GM19467 (cell line): ENCODE data around the gene BBS9.

ENCODE experiments used
- ATAC-seq: cut with Tn5 transposase; IDR thresholded peaks from one replicate; pipeline ENCODE4 v1.9.1; 2021; ENCODE audit warnings: mild to moderate bottlenecking, moderate library complexity; ENCODE audit not compliant: unreplicated experiment

BBS9 gene

GRCh38 chr7:33639552-33640197 is 510.3 kb downstream of the BBS9 start:
- no peak for ATAC-seq

- ATAC-seq, result no peak
These were observed 511.4 kb downstream of the BBS9 start for GRCh38 chr7:33640741-33641140.

GRCh38 chr7:33642312-33642711 is 512.9 kb downstream of the BBS9 start:
- ATAC-seq, result no peak

GRCh38 chr7:33643530-33643929 is 514.2 kb downstream of the BBS9 start:
- no peak for ATAC-seq

GRCh38 chr7:33644489-33644888 is 515.1 kb downstream of the BBS9 start:
- ATAC-seq, result no peak

- ATAC-seq, result no peak
These were observed 515.7 kb downstream of the BBS9 start for GRCh38 chr7:33645104-33645503.

- no peak for ATAC-seq
These were observed 516.8 kb downstream of the BBS9 start for GRCh38 chr7:33646166-33646565.

- no peak for ATAC-seq
These were observed 517.6 kb downstream of the BBS9 start for GRCh38 chr7:33646891-33647391.

- ATAC-seq, result no peak
These were observed 520.4 kb downstream of the BBS9 start for GRCh38 chr7:33649476-33650441.

GRCh38 chr7:33650828-33651227 is 521.5 kb downstream of the BBS9 start:
- ATAC-seq, result no peak

GRCh38 chr7:33651998-33652515 is 522.7 kb downstream of the BBS9 start:
- ATAC-seq, result no peak

GRCh38 chr7:33654676-33655075 is 525.3 kb downstream of the BBS9 start:
- no peak for ATAC-seq
